Prostate gland (tissue), 2 donors: ENCODE results near the gene PCK2.

ENCODE experiments used
- CTCF ChIP-seq, 4 experiments: fragments of 200-600 bp in 2 of 4; fragments of 450-650 bp in 2 of 4; sonication (generic) in 2 of 4; IDR thresholded peaks; 1 replicate in 3 of 4; 2 replicates in 1 of 4; pipeline ENCODE4 v1.5.1; 2016 to 2019; ENCODE audit warnings: antibody characterized with exemption in 4 of 4, mild to moderate bottlenecking in 2 of 4, moderate library complexity in 2 of 4
- POLR2A ChIP-seq: fragments of 450-650 bp; IDR thresholded peaks from one replicate; pipeline ENCODE4 v1.6.1; 2016; ENCODE audit warnings: antibody characterized with exemption, mild to moderate bottlenecking

- TF ChIP-seq CTCF (IDR thresholded peaks at IDR 0.05), result no peak
- TF ChIP-seq POLR2A, result no peak
Observed at GRCh38 chr14:24106672-24107271, 12.7 kb downstream of the PCK2 start.
